Measurements from ENCODE around the gene CD109.

The CD109 gene

GRCh38 chr6:73867411-73867810 is 171.4 kb downstream of the CD109 start:
- no peak for DNase-seq

GRCh38 chr6:73870907-73871306 is 174.9 kb downstream of the CD109 start:
- no peak for DNase-seq

- no peak for DNase-seq
Observed at GRCh38 chr6:73873081-73873480, 177.1 kb downstream of the CD109 start.
